Measurements from ENCODE around the gene CAPSL.

- TF ChIP-seq ZNF274 (IDR thresholded peaks at IDR 0.05; ENCODE audit: low read depth, low read length) (no peak), YY1 (IDR thresholded peaks at IDR 0.05; ENCODE audit: insufficient read depth, insufficient read length) (no peak), SUZ12 (IDR thresholded peaks at IDR 0.05; ENCODE audit: extremely low read depth, insufficient read depth, insufficient read length) (no peak)
These were observed 58.3 kb downstream of the CAPSL start for GRCh38 chr5:35880156-35880555.

Data from NT2/D1 (cell line).